DND-41 (cell line): ENCODE data around the gene TREX2.

Source experiments
- ATAC-seq: fragments of 200-7000 bp; cut with Tn5 transposase; 3 replicates; pipeline ENCODE4 v1.9.1; 2021; ENCODE audit warnings: low read depth; ENCODE audit not compliant: insufficient read depth
- DNase-seq: peaks from one replicate; pipeline ENCODE4 v3.0.0-alpha.2; 2020
- H2AFZ ChIP-seq: 2 replicates; pipeline ENCODE4 v1.6.0; 2012; ENCODE audit warnings: low read depth, low read length
- H3K27ac ChIP-seq: 2 replicates; pipeline ENCODE4 v1.5.1; 2012; ENCODE audit warnings: low read length, inconsistent platforms
- H3K27me3 ChIP-seq: fragments of 200-600 bp; sonication (generic); 2 replicates; pipeline ENCODE4 v1.6.0; 2012; ENCODE audit warnings: low read length, mild to moderate bottlenecking, inconsistent platforms; ENCODE audit not compliant: insufficient read depth, poor library complexity
- H3K36me3 ChIP-seq: 2 replicates; pipeline ENCODE4 v1.5.1; 2012; ENCODE audit warnings: low read length, inconsistent platforms; ENCODE audit not compliant: insufficient read depth
- H3K4me1 ChIP-seq: 2 replicates; pipeline ENCODE4 v1.5.1; 2012; ENCODE audit warnings: mild to moderate bottlenecking, low read length; ENCODE audit not compliant: insufficient read depth
- H3K4me2 ChIP-seq: 2 replicates; pipeline ENCODE4 v1.6.0; 2012; ENCODE audit warnings: mild to moderate bottlenecking, moderate library complexity, low read length, inconsistent platforms; ENCODE audit not compliant: insufficient read depth
- H3K4me3 ChIP-seq, 2 experiments: fragments of 200-600 bp in 1 of 2; shearing (Covaris generic) in 1 of 2; 2 replicates each; pipeline ENCODE4 v1.5.1; 2012 to 2016; ENCODE audit warnings: inconsistent platforms in 2 of 2, low read length in 2 of 2, mild to moderate bottlenecking in 2 of 2, low read depth in 1 of 2, moderate library complexity in 1 of 2
- H3K79me2 ChIP-seq: 2 replicates; pipeline ENCODE4 v1.6.0; 2012; ENCODE audit warnings: low read length, inconsistent platforms; ENCODE audit not compliant: insufficient read depth
- H3K9ac ChIP-seq: 2 replicates; pipeline ENCODE4 v1.6.0; 2012; ENCODE audit warnings: low read depth, mild to moderate bottlenecking, inconsistent platforms, low read length, moderate library complexity
- H3K9me3 ChIP-seq: 2 replicates; pipeline ENCODE4 v1.5.1; 2012; ENCODE audit warnings: low read length, moderate library complexity, mild to moderate bottlenecking, inconsistent platforms; ENCODE audit not compliant: insufficient read depth, severe bottlenecking
- H4K20me1 ChIP-seq: 2 replicates; pipeline ENCODE4 v1.6.0; 2012; ENCODE audit warnings: low read length; ENCODE audit not compliant: insufficient read depth
- CTCF ChIP-seq: IDR thresholded peaks from 2 replicates; pipeline ENCODE4 v1.5.1; 2012; ENCODE audit warnings: borderline replicate concordance, low read length, moderate library complexity, mild to moderate bottlenecking; ENCODE audit not compliant: poor library complexity, severe bottlenecking; ENCODE audit errors: extremely low read depth
- EZH2 ChIP-seq: IDR thresholded peaks from 3 replicates; pipeline ENCODE4 v1.6.1; 2012; ENCODE audit warnings: borderline replicate concordance, low read depth, mild to moderate bottlenecking, moderate library complexity, low read length, inconsistent platforms; ENCODE audit not compliant: severe bottlenecking

TREX2 gene

GRCh38 chrX:153433161-153433680, 12.6 kb downstream of the TREX2 start:
- no peak overlapping the region for H2AFZ ChIP-seq
- no peaks in the 10 kb centered on the region for H3K4me1 ChIP-seq
- H3K27me3 ChIP-seq = no peaks in the 10 kb centered on the region
- H3K79me2 ChIP-seq = no peaks in the 10 kb centered on the region
- DNase-seq (no peak), ATAC-seq (no peak)
- no peak overlapping the region for H3K9ac ChIP-seq
- no peak overlapping the region for H3K27ac ChIP-seq
- TF ChIP-seq EZH2 = no peak
- TF ChIP-seq CTCF = no peak
- no peaks in the 10 kb centered on the region for H3K9me3 ChIP-seq
- no peaks in the 10 kb centered on the region for H4K20me1 ChIP-seq
- H3K4me3 ChIP-seq = no peak overlapping the region
- no peak overlapping the region for H3K4me2 ChIP-seq
- no peaks in the 10 kb centered on the region for H3K36me3 ChIP-seq

GRCh38 chrX:153430796-153431195, 15.1 kb downstream of the TREX2 start:
- no peaks in the 10 kb centered on the region for H3K27me3 ChIP-seq
- TF ChIP-seq EZH2 = no peak
- no peak for TF ChIP-seq CTCF
- H4K20me1 ChIP-seq = no peaks in the 10 kb centered on the region
- no peaks in the 10 kb centered on the region for H3K36me3 ChIP-seq
- no peaks in the 10 kb centered on the region for H3K4me1 ChIP-seq
- no peak overlapping the region for H3K4me2 ChIP-seq
- H3K4me3 ChIP-seq = no peak overlapping the region
- no peaks in the 10 kb centered on the region for H3K9me3 ChIP-seq
- no peak overlapping the region for H3K27ac ChIP-seq
- no peak overlapping the region for H3K9ac ChIP-seq
- no peak overlapping the region for H2AFZ ChIP-seq
- ATAC-seq = no peak
- DNase-seq = no peak
- H3K79me2 ChIP-seq = no peaks in the 10 kb centered on the region

GRCh38 chrX:153426204-153426603, 19.7 kb downstream of the TREX2 start:
- ATAC-seq (no peak), DNase-seq (no peak)
- no peak overlapping the region for H3K4me2 ChIP-seq
- no peak overlapping the region for H2AFZ ChIP-seq
- no peak overlapping the region for H3K9ac ChIP-seq
- no peaks in the 10 kb centered on the region for H3K36me3 ChIP-seq
- TF ChIP-seq EZH2 (no peak), CTCF (no peak)
- H3K27me3 ChIP-seq = no peaks in the 10 kb centered on the region
- no peaks in the 10 kb centered on the region for H4K20me1 ChIP-seq
- no peak overlapping the region for H3K27ac ChIP-seq
- no peaks in the 10 kb centered on the region for H3K79me2 ChIP-seq
- no peaks in the 10 kb centered on the region for H3K9me3 ChIP-seq
- no peaks in the 10 kb centered on the region for H3K4me1 ChIP-seq
- no peak overlapping the region for H3K4me3 ChIP-seq

GRCh38 chrX:153423652-153424051, 22.2 kb downstream of the TREX2 start:
- Histone ChIP-seq H3K4me1 (no peaks in the 10 kb centered on the region), H3K36me3 (no peaks in the 10 kb centered on the region), H3K9ac (no peak overlapping the region), H3K9me3 (no peaks in the 10 kb centered on the region), H2AFZ (no peak overlapping the region), H3K4me2 (no peak overlapping the region), H3K79me2 (no peaks in the 10 kb centered on the region), H3K27ac (no peak overlapping the region), H4K20me1 (no peaks in the 10 kb centered on the region), H3K27me3 (no peaks in the 10 kb centered on the region), H3K4me3 (no peak overlapping the region)
- TF ChIP-seq CTCF (no peak), EZH2 (no peak)
- ATAC-seq (no peak), DNase-seq (no peak)
